GM12878 (cell line): ENCODE data around the gene SPOCK1. TPM values are rescaled to one million over a fixed set of nuclear protein-coding genes. Genes with fewer than 3 reads are reported as not detected.

Experiments used
- ATAC-seq: fragments of 200-7000 bp; cut with Tn5 transposase; 3 replicates; pipeline ENCODE4 v1.9.1; 2020; ENCODE audit warnings: mild to moderate bottlenecking, moderate library complexity
- BruUV-seq: library from RNA; stranded (reverse); fragments of 400-500 nt; replicated peaks from 2 replicates; lab custom pipeline; 2021; lab: Mats Ljungman, UMichigan
- CTCF ChIA-PET: fragments of 300-600 bp; sonication (Branson Sonifier 250); formaldehyde crosslinking; extraction: SDS; loops from one replicate; lab custom pipeline; 2021; ENCODE audit warnings: inconsistent platforms; lab: Yijun Ruan, JAX
- POLR2A ChIA-PET: fragments of 350-600 bp; formaldehyde crosslinking; extraction: SDS; loops from one replicate; lab custom pipeline; 2021; ENCODE audit warnings: inconsistent platforms; lab: Charles Lee
- RAD21 ChIA-PET: fragments of 300-600 bp; sonication (Branson Sonifier 250); formaldehyde crosslinking; loops from one replicate; lab custom pipeline; 2023; ENCODE audit warnings: antibody characterized with exemption; ENCODE audit not compliant: unreplicated experiment; lab: Charles Lee
- SMC1A ChIA-PET: fragments of 300-600 bp; sonication (Branson Sonifier 250); formaldehyde crosslinking; loops from one replicate; lab custom pipeline; 2023; ENCODE audit not compliant: unreplicated experiment, uncharacterized antibody; lab: Charles Lee
- DNase-seq: peaks from one replicate; pipeline ENCODE4 v3.0.0-alpha.2; 2011; ENCODE audit warnings: low read depth, low spot score
- FAIRE-seq: peaks from 3 replicates; lab custom pipeline; 2011; peaks lifted over from hg19 to GRCh38; lab: Jason Lieb, UNC
- H2AFZ ChIP-seq: 2 replicates; pipeline ENCODE4 v1.6.0; 2011; ENCODE audit warnings: low read depth, low read length, control low read depth; ENCODE audit not compliant: control insufficient read depth
- H3K27ac ChIP-seq: 2 replicates; pipeline ENCODE4 v1.5.1; 2011; ENCODE audit warnings: control low read depth; ENCODE audit not compliant: control insufficient read depth, insufficient read depth
- H3K27me3 ChIP-seq, 2 experiments: replicated peaks in 1 of 2; 2 replicates each; pipeline versions ENCODE4 v1.6.0 to v1.6.1; 2011; ENCODE audit warnings: low read length in 1 of 2; ENCODE audit not compliant: control insufficient read depth in 2 of 2, insufficient read depth in 2 of 2
- H3K36me3 ChIP-seq, 2 experiments: 2 replicates each; pipeline ENCODE4 v1.5.1; 2011; ENCODE audit warnings: low read length in 1 of 2; ENCODE audit not compliant: control insufficient read depth in 2 of 2, insufficient read depth in 2 of 2
- H3K4me1 ChIP-seq: 2 replicates; pipeline ENCODE4 v1.6.1; 2011; ENCODE audit warnings: mild to moderate bottlenecking, low read length, moderate library complexity, mixed read lengths; ENCODE audit not compliant: control insufficient read depth, insufficient read depth
- H3K4me2 ChIP-seq: 2 replicates; pipeline ENCODE4 v1.6.0; 2011; ENCODE audit warnings: control low read depth; ENCODE audit not compliant: control insufficient read depth, insufficient read depth
- H3K4me3 ChIP-seq: fragments of 200-600 bp; sonication (generic); 2 replicates; pipeline ENCODE4 v1.5.1; 2016
- H3K79me2 ChIP-seq: 2 replicates; pipeline ENCODE4 v1.6.0; 2011; ENCODE audit warnings: low read length; ENCODE audit not compliant: control insufficient read depth, insufficient read depth
- H3K9ac ChIP-seq: 2 replicates; pipeline ENCODE4 v1.8.0; 2011; ENCODE audit warnings: low read length, control low read depth, mixed read lengths; ENCODE audit not compliant: control insufficient read depth, insufficient read depth
- H3K9me3 ChIP-seq: replicated peaks from 3 replicates; pipeline ENCODE4 v1.5.1; 2011; ENCODE audit warnings: mild to moderate bottlenecking, low read length; ENCODE audit not compliant: control insufficient read depth, insufficient read depth
- H4K20me1 ChIP-seq: 2 replicates; pipeline ENCODE4 v1.6.0; 2011; ENCODE audit not compliant: control insufficient read depth, insufficient read depth
- BCL11A ChIP-seq: IDR thresholded peaks from 2 replicates; pipeline ENCODE4 v1.6.1; 2011; ENCODE audit warnings: low read depth, low read length
- CHD1 ChIP-seq: IDR thresholded peaks from 2 replicates; pipeline ENCODE4 v1.6.1; 2012; ENCODE audit warnings: low read depth, low read length, improper control_type of control experiment
- HDAC2 ChIP-seq: fragments of 200-600 bp; sonication (generic); IDR thresholded peaks from 2 replicates; pipeline ENCODE4 v1.6.1; 2017
- IKZF2 ChIP-seq, 2 experiments: fragments of 450-650 bp; IDR thresholded peaks; 2 replicates each; pipeline ENCODE4 v1.6.1; 2017; ENCODE audit warnings: mild to moderate bottlenecking in 2 of 2, moderate library complexity in 2 of 2
- JUNB ChIP-seq: IDR thresholded peaks from 2 replicates; pipeline ENCODE4 v1.6.1; 2016; ENCODE audit warnings: antibody characterized with exemption, mild to moderate bottlenecking
- SMC3 ChIP-seq: IDR thresholded peaks from 2 replicates; pipeline ENCODE4 v1.6.1; 2011; ENCODE audit warnings: low read length, improper control_type of control experiment, borderline replicate concordance
- WGBS: methylation state at CpG from one replicate; pipeline ENCODE4 v1.1.6; 2016; ENCODE audit warnings: low lambda C conversion rate; ENCODE audit not compliant: insufficient replicate concordance, insufficient coverage; ENCODE audit errors: missing lambda C conversion rate; 5-methylcytosine and 5-hydroxymethylcytosine counted together
- in situ Hi-C: fragments of 300-500 bp; cut with MboI; formaldehyde crosslinking; loops from 9 replicates; pipeline ENCODE4 v1.14.3; 2018; ENCODE audit warnings: mixed read lengths
- intact Hi-C: fragments of 100-400 bp; cut with micrococcal nuclease; formaldehyde crosslinking; loops from one replicate; pipeline ENCODE4 v1.14.2; 2022; ENCODE audit not compliant: unreplicated experiment
- polyA plus RNA-seq, 11 experiments: library from polyadenylated mRNA; depleted of rRNA in 4 of 11; unstranded in 6 of 11; stranded (reverse) in 5 of 11; fragments of >200 nt; fragmentation: Nextera tagmentation in 4 of 11; fragmentation: Illumina TruSeq in 1 of 11; extraction: Ambion mirVana in 4 of 11; extraction: Trizol in 1 of 11; gene quantifications; 1 replicate in 1 of 11; 2 replicates in 10 of 11; pipeline versions ENCODE4 v1.2.1 to v1.2.3, GENCODE V29; 2011 to 2016; ENCODE audit warnings: inconsistent platforms in 2 of 11, missing spikeins in 2 of 11, low read depth in 1 of 11
- total RNA-seq, 4 experiments: library from RNA; depleted of rRNA in 3 of 4; stranded (reverse); fragments of >200 nt in 3 of 4; fragmentation: Illumina TruSeq in 1 of 4; extraction: Trizol in 1 of 4; gene quantifications; 2 replicates each; pipeline versions ENCODE4 v1.2.1 to v1.2.3, GENCODE V29; 2013 to 2021
- TF ChIP-seq, protein P1 (sequence below): fragments of 450-650 bp; IDR thresholded peaks from 2 replicates; pipeline ENCODE4 v1.6.1; 2014; ENCODE audit warnings: mild to moderate bottlenecking
- TF ChIP-seq, protein P2 (sequence below): fragments of 450-650 bp; formaldehyde crosslinking; IDR thresholded peaks from 2 replicates; pipeline ENCODE4 v1.4.0; 2022; ENCODE audit warnings: mild to moderate bottlenecking, moderate library complexity
- TF ChIP-seq, protein P3 (sequence below): fragments of 450-650 bp; IDR thresholded peaks from 2 replicates; pipeline ENCODE4 v1.6.1; 2017; ENCODE audit warnings: low read depth, mild to moderate bottlenecking, moderate library complexity
- TF ChIP-seq, protein P4 (sequence below): fragments of 450-650 bp; IDR thresholded peaks from 2 replicates; pipeline ENCODE4 v1.6.1; 2017; ENCODE audit warnings: mild to moderate bottlenecking
- TF ChIP-seq, protein P5 (sequence below): IDR thresholded peaks from 2 replicates; pipeline ENCODE4 v1.6.1; 2011; ENCODE audit warnings: borderline replicate concordance, low read depth, mild to moderate bottlenecking, moderate library complexity, low read length; ENCODE audit not compliant: insufficient read depth, poor library complexity, severe bottlenecking

The SPOCK1 gene
- total and polyA plus RNA-seq, 10 of the 15 experiments (the other 5 are each of a cell fraction or from before 2014, with no cell fraction given): 0.06 to 0.68 (median 0.25) TPM; not detected in 3

DNA sequence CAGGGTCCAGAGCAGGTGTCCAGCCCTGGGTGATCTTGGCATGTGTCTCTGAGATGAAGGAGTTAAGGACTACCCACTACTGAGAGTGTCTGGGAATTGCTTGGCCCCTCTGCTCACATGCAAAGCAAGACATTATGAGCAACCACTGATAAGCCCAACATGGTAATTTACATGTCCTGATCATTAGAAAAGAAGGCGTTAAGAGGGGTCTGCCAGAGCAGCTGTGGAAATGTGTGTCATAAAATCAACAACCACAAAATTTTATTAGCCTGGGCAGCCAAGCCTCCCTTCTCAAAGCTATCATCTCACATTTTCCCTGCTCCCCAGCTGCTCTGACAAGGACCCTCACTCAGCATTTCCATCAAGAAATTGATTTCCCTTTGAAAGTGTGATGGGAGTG, 351.0 kb downstream of the SPOCK1 start (continued):
- no peak for TF ChIP-seq SMC3

DNA sequence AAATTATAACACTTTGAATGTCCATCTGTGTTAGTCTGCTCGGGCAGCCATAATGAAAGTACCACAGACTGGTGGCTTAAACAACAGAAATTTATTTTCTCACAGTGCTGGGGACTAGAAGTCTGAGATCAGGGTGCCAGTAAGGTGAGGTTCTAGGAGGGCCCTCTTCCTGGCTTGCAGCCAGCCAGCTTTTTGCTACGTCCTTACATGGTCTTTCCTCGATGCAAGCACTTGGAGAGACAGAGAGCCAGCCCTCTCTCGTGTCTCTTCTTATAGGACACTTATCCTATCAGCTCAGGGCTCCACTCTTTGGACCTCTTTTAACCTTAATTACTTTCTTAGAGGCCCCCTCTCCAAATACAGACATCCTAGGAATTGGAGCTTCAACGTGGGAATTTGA, 351.8 kb downstream of the SPOCK1 start:
- no peaks in the 10 kb centered on the region; a peak in 1 of 4 replicates for H3K27me3 ChIP-seq
- no peaks in the 10 kb centered on the region for H3K79me2 ChIP-seq
- SMC1A ChIA-PET: no interaction called here
- no peaks in the 10 kb centered on the region for H4K20me1 ChIP-seq
- DNase-seq (no peak), FAIRE-seq (no peak), ATAC-seq (no peak)
- H3K4me1 ChIP-seq: no peaks in the 10 kb centered on the region
- no peak overlapping the region for H2AFZ ChIP-seq
- BruUV-seq: no TSS peak
- no peak overlapping the region for H3K4me3 ChIP-seq
- POLR2A ChIA-PET: no interaction called here
- in situ Hi-C loops: no loop called here
- H3K36me3 ChIP-seq: no peaks in the 10 kb centered on the region
- intact Hi-C loops: no loop called here
- CTCF ChIA-PET: no interaction called here
- no peak overlapping the region for H3K9ac ChIP-seq
- 13% methylated on average over 5 of the region's 5 CpGs for WGBS
- RAD21 ChIA-PET: no interaction called here
- H3K9me3 ChIP-seq: no peaks in the 10 kb centered on the region
- H3K4me2 ChIP-seq: no peak overlapping the region
- no peak overlapping the region for H3K27ac ChIP-seq
- TF ChIP-seq, protein P1, sequence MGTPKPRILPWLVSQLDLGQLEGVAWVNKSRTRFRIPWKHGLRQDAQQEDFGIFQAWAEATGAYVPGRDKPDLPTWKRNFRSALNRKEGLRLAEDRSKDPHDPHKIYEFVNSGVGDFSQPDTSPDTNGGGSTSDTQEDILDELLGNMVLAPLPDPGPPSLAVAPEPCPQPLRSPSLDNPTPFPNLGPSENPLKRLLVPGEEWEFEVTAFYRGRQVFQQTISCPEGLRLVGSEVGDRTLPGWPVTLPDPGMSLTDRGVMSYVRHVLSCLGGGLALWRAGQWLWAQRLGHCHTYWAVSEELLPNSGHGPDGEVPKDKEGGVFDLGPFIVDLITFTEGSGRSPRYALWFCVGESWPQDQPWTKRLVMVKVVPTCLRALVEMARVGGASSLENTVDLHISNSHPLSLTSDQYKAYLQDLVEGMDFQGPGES: no peak
- TF ChIP-seq, protein P2, sequence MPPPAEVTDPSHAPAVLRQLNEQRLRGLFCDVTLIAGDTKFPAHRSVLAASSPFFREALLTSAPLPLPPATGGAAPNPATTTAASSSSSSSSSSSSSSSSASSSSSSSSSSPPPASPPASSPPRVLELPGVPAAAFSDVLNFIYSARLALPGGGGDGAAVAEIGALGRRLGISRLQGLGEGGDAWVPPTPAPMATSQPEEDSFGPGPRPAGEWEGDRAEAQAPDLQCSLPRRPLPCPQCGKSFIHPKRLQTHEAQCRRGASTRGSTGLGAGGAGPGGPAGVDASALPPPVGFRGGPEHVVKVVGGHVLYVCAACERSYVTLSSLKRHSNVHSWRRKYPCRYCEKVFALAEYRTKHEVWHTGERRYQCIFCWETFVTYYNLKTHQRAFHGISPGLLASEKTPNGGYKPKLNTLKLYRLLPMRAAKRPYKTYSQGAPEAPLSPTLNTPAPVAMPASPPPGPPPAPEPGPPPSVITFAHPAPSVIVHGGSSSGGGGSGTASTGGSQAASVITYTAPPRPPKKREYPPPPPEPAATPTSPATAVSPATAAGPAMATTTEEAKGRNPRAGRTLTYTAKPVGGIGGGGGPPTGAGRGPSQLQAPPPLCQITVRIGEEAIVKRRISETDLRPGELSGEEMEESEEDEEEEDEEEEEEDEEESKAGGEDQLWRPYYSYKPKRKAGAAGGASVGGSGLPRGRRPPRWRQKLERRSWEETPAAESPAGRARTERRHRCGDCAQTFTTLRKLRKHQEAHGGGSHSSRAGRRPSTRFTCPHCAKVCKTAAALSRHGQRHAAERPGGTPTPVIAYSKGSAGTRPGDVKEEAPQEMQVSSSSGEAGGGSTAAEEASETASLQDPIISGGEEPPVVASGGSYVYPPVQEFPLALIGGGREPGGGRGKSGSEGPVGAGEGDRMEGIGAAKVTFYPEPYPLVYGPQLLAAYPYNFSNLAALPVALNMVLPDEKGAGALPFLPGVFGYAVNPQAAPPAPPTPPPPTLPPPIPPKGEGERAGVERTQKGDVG (CRISPR knock-in tag): no peak
- TF ChIP-seq JUNB (no peak), HDAC2 (no peak), IKZF2 (IDR thresholded peaks at IDR 0.05) (no peak), BCL11A (no peak), CHD1 (no peak)
- TF ChIP-seq, protein P3, sequence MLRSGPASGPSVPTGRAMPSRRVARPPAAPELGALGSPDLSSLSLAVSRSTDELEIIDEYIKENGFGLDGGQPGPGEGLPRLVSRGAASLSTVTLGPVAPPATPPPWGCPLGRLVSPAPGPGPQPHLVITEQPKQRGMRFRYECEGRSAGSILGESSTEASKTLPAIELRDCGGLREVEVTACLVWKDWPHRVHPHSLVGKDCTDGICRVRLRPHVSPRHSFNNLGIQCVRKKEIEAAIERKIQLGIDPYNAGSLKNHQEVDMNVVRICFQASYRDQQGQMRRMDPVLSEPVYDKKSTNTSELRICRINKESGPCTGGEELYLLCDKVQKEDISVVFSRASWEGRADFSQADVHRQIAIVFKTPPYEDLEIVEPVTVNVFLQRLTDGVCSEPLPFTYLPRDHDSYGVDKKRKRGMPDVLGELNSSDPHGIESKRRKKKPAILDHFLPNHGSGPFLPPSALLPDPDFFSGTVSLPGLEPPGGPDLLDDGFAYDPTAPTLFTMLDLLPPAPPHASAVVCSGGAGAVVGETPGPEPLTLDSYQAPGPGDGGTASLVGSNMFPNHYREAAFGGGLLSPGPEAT: no peak
- TF ChIP-seq, protein P4, sequence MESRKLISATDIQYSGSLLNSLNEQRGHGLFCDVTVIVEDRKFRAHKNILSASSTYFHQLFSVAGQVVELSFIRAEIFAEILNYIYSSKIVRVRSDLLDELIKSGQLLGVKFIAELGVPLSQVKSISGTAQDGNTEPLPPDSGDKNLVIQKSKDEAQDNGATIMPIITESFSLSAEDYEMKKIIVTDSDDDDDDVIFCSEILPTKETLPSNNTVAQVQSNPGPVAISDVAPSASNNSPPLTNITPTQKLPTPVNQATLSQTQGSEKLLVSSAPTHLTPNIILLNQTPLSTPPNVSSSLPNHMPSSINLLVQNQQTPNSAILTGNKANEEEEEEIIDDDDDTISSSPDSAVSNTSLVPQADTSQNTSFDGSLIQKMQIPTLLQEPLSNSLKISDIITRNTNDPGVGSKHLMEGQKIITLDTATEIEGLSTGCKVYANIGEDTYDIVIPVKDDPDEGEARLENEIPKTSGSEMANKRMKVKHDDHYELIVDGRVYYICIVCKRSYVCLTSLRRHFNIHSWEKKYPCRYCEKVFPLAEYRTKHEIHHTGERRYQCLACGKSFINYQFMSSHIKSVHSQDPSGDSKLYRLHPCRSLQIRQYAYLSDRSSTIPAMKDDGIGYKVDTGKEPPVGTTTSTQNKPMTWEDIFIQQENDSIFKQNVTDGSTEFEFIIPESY: no peak
- TF ChIP-seq, protein P5, sequence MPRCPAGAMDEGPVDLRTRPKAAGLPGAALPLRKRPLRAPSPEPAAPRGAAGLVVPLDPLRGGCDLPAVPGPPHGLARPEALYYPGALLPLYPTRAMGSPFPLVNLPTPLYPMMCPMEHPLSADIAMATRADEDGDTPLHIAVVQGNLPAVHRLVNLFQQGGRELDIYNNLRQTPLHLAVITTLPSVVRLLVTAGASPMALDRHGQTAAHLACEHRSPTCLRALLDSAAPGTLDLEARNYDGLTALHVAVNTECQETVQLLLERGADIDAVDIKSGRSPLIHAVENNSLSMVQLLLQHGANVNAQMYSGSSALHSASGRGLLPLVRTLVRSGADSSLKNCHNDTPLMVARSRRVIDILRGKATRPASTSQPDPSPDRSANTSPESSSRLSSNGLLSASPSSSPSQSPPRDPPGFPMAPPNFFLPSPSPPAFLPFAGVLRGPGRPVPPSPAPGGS: no peak
